T-cell (primary cell): ENCODE data around the gene PTPN13. TPM values are rescaled to one million over a fixed set of nuclear protein-coding genes. Genes with fewer than 3 reads are reported as not detected.

Source experiments
- ATAC-seq, 4 experiments: fragments of 200-7000 bp in 3 of 4; fragments of 150-1000 bp in 1 of 4; cut with Tn5 transposase; replicated peaks in 1 of 4; 1 replicate in 3 of 4; 2 replicates in 1 of 4; pipeline ENCODE4 v1.10.0; 2021; ENCODE audit warnings: moderate library complexity in 3 of 4, mild to moderate bottlenecking in 2 of 4, moderate number of reproducible peaks in 1 of 4
- CTCF ChIA-PET, 2 donors: fragments of 300-600 bp; sonication (Branson Sonifier 250); formaldehyde crosslinking; loops; one replicate each; lab custom pipeline; 2022; ENCODE audit warnings: antibody characterized with exemption in 2 of 2; lab: Charles Lee
- POLR2A ChIA-PET, 2 donors: fragments of 300-600 bp; sonication (Branson Sonifier 250); formaldehyde crosslinking; loops; one replicate each; lab custom pipeline; 2022; ENCODE audit warnings: antibody characterized with exemption in 2 of 2; lab: Charles Lee
- DNase-seq, 35 experiments: peaks; one replicate each; pipeline versions ENCODE4 v3.0.0 to v3.0.0-alpha.2; 2013 to 2023
- H3K27ac ChIP-seq: one replicate; pipeline ENCODE4 v1.5.1; 2013; ENCODE audit warnings: low read length
- H3K27me3 ChIP-seq, 2 experiments: replicated peaks in 1 of 2; 1 replicate in 1 of 2; 2 replicates in 1 of 2; pipeline versions ENCODE4 v1.6.1 to v1.7.0; 2013; ENCODE audit warnings: low read length in 1 of 2, mixed read lengths in 1 of 2; ENCODE audit not compliant: control insufficient read depth in 2 of 2, insufficient read depth in 2 of 2; ENCODE audit errors: extremely low read depth in 1 of 2
- H3K36me3 ChIP-seq, 2 donors: 1 replicate in 1 of 2; 2 replicates in 1 of 2; pipeline versions ENCODE4 v1.6.1 to v1.7.0; 2013; ENCODE audit warnings: low read length in 1 of 2; ENCODE audit not compliant: control insufficient read depth in 2 of 2, insufficient read depth in 1 of 2; ENCODE audit errors: extremely low read depth in 1 of 2
- H3K4me1 ChIP-seq, 2 experiments: 1 replicate in 1 of 2; 2 replicates in 1 of 2; pipeline versions ENCODE4 v1.6.1 to v1.7.0; 2013; ENCODE audit warnings: low read length in 2 of 2, mixed read lengths in 1 of 2; ENCODE audit not compliant: insufficient read depth in 2 of 2, control insufficient read depth in 1 of 2; ENCODE audit errors: extremely low read depth in 1 of 2
- H3K4me3 ChIP-seq, 2 donors: 1 replicate in 1 of 2; 2 replicates in 1 of 2; pipeline versions ENCODE4 v1.5.1 to v1.7.0; 2013; ENCODE audit warnings: mild to moderate bottlenecking in 2 of 2, low read length in 1 of 2, moderate library complexity in 1 of 2; ENCODE audit not compliant: control insufficient read depth in 1 of 2; ENCODE audit errors: extremely low read depth in 1 of 2
- H3K9me3 ChIP-seq: 2 replicates; pipeline ENCODE4 v1.7.0; 2013
- H3K27ac Mint-ChIP-seq, 2 donors: one replicate each; pipeline ENCODE4 v1.8.0; 2020 to 2021; ENCODE audit warnings: mild to moderate bottlenecking in 2 of 2, mixed read lengths in 2 of 2
- H3K27me3 Mint-ChIP-seq, 2 donors: one replicate each; pipeline ENCODE4 v1.8.0; 2021 to 2022; ENCODE audit warnings: mixed read lengths in 2 of 2
- H3K36me3 Mint-ChIP-seq: one replicate; pipeline ENCODE4 v1.8.0; 2021; ENCODE audit warnings: mixed read lengths
- H3K4me1 Mint-ChIP-seq, 3 donors: one replicate each; pipeline ENCODE4 v1.8.0; 2020 to 2022; ENCODE audit warnings: mixed read lengths in 3 of 3, mild to moderate bottlenecking in 1 of 3
- H3K4me3 Mint-ChIP-seq, 3 donors: one replicate each; pipeline ENCODE4 v1.8.0; 2020 to 2022; ENCODE audit warnings: mild to moderate bottlenecking in 3 of 3, mixed read lengths in 3 of 3, moderate library complexity in 3 of 3
- H3K9me3 Mint-ChIP-seq, 3 donors: one replicate each; pipeline ENCODE4 v1.8.0; 2020 to 2022; ENCODE audit warnings: mixed read lengths in 3 of 3
- WGBS: methylation state at CpG from one replicate; pipeline ENCODE4 v1.1.5; 2013; ENCODE audit warnings: missing lambda C conversion rate; ENCODE audit not compliant: insufficient coverage; 5-methylcytosine and 5-hydroxymethylcytosine counted together
- total RNA-seq, 35 experiments: library from RNA in 6 of 35; stranded (reverse) in 6 of 35; fragments of 120-200 nt in 1 of 35; gene quantifications; one replicate each; pipeline versions ENCODE4 v1.2.1 to v1.2.4 and lab custom pipeline; 2013 to 2026

Gene PTPN13
- total RNA-seq, 5 donors from 2014 or later (not counting 1 experiment from before 2014, with no cell fraction given) = 0.90 to 8.1 (median 5.2) TPM

GRCh38 chr4:86596807-86597206 is 2.7 kb downstream of the PTPN13 start:
- no peak overlapping the region for H3K4me3 ChIP-seq
- no CpG with 5 or more reads among the region's 2 CpGs for WGBS
- Mint-ChIP-seq H3K27me3 (peaks cover 33 to 45% of the 10 kb centered on the region in 2 donors), H3K4me1 (peaks cover 15 to 22% (median 20%) of the 10 kb centered on the region in 3 donors), H3K27ac (no peak overlapping the region), H3K4me3 (no peak overlapping the region), H3K36me3 (no peaks in the 10 kb centered on the region), H3K9me3 (no peaks in the 10 kb centered on the region)
- CTCF ChIA-PET = no interaction called here
- H3K27ac ChIP-seq = no peak overlapping the region
- H3K4me1 ChIP-seq = peaks cover 4 to 15% of the 10 kb centered on the region in 2 experiments
- POLR2A ChIA-PET = no interaction called here
- no peaks in the 10 kb centered on the region for H3K9me3 ChIP-seq
- H3K27me3 ChIP-seq = peaks cover 0 to 20% of the 10 kb centered on the region in 2 experiments
- no peak for ATAC-seq
- no peaks in the 10 kb centered on the region for H3K36me3 ChIP-seq
- no peak for DNase-seq

GRCh38 chr4:86600007-86600653 is 6.0 kb downstream of the PTPN13 start:
- POLR2A ChIA-PET = no interaction called here
- H3K36me3 Mint-ChIP-seq = no peaks in the 10 kb centered on the region
- no peak overlapping the region for H3K4me3 Mint-ChIP-seq
- H3K27me3 ChIP-seq = peaks cover 0 to 4% of the 10 kb centered on the region in 2 experiments
- H3K4me1 Mint-ChIP-seq = peaks cover 3 to 10% (median 8%) of the 10 kb centered on the region in 3 donors
- H3K27me3 Mint-ChIP-seq = peaks cover 18 to 26% of the 10 kb centered on the region in 2 donors
- no peak for DNase-seq
- no peaks in the 10 kb centered on the region for H3K9me3 Mint-ChIP-seq
- H3K36me3 ChIP-seq = no peaks in the 10 kb centered on the region
- H3K4me3 ChIP-seq = no peak overlapping the region
- H3K9me3 ChIP-seq = no peaks in the 10 kb centered on the region
- WGBS = 100% methylated on average over 1 of the region's 1 CpG
- ATAC-seq = no peak
- peaks cover under 1 to 2% of the 10 kb centered on the region in 2 experiments for H3K4me1 ChIP-seq
- H3K27ac ChIP-seq = no peak overlapping the region
- CTCF ChIA-PET = interaction anchor here in 1 of 2 donors (0.5 kb wide), 1 partner anchor 103 kb away, joined by 4 read pairs; no protein-coding TSS in a partner anchor
- no peak overlapping the region for H3K27ac Mint-ChIP-seq

GRCh38 chr4:86603311-86603885 is 9.3 kb downstream of the PTPN13 start:
- no peaks in the 10 kb centered on the region for H3K9me3 Mint-ChIP-seq
- H3K4me3 Mint-ChIP-seq = no peak overlapping the region
- DNase-seq (no peak), ATAC-seq (no peak)
- Histone ChIP-seq H3K4me3 (no peak overlapping the region), H3K27me3 (no peaks in the 10 kb centered on the region), H3K9me3 (no peaks in the 10 kb centered on the region), H3K36me3 (no peaks in the 10 kb centered on the region), H3K4me1 (no peaks in the 10 kb centered on the region), H3K27ac (no peak overlapping the region)
- WGBS = no CpG with 5 or more reads among the region's 1 CpG
- no peak overlapping the region for H3K27ac Mint-ChIP-seq
- ChIA-PET CTCF (no interaction called here), POLR2A (no interaction called here)
- H3K4me1 Mint-ChIP-seq = no peaks in the 10 kb centered on the region
- H3K36me3 Mint-ChIP-seq = no peaks in the 10 kb centered on the region
- H3K27me3 Mint-ChIP-seq = peaks cover 2 to 6% of the 10 kb centered on the region in 2 donors

- CTCF ChIA-PET = no interaction called here
These were observed 12.7 kb downstream of the PTPN13 start for GRCh38 chr4:86606809-86607208.

GRCh38 chr4:86608757-86609375 is 14.8 kb downstream of the PTPN13 start:
- H3K4me1 Mint-ChIP-seq = no peaks in the 10 kb centered on the region
- no peak for ATAC-seq

More at GRCh38 chr4:86606809-86607208, 12.7 kb downstream of the PTPN13 start:
- Mint-ChIP-seq H3K4me1 (no peaks in the 10 kb centered on the region), H3K4me3 (no peak overlapping the region), H3K36me3 (no peaks in the 10 kb centered on the region), H3K27ac (no peak overlapping the region), H3K27me3 (peaks cover 0 to 6% of the 10 kb centered on the region in 2 donors), H3K9me3 (no peaks in the 10 kb centered on the region)
- Histone ChIP-seq H3K4me3 (no peak overlapping the region), H3K4me1 (no peaks in the 10 kb centered on the region), H3K27me3 (no peaks in the 10 kb centered on the region), H3K27ac (no peak overlapping the region), H3K36me3 (no peaks in the 10 kb centered on the region), H3K9me3 (no peaks in the 10 kb centered on the region)
- DNase-seq (no peak), ATAC-seq (no peak)
- POLR2A ChIA-PET = no interaction called here

GRCh38 chr4:86611757-86612156 is 17.6 kb downstream of the PTPN13 start:
- CTCF ChIA-PET = no interaction called here
- POLR2A ChIA-PET = no interaction called here
- WGBS = 100% methylated on average over 1 of the region's 2 CpGs

More at GRCh38 chr4:86608757-86609375, 14.8 kb downstream of the PTPN13 start:
- Histone ChIP-seq H3K27me3 (no peaks in the 10 kb centered on the region), H3K4me1 (no peaks in the 10 kb centered on the region), H3K4me3 (no peak overlapping the region), H3K9me3 (no peaks in the 10 kb centered on the region), H3K27ac (no peak overlapping the region), H3K36me3 (no peaks in the 10 kb centered on the region)
- H3K9me3 Mint-ChIP-seq = no peaks in the 10 kb centered on the region
- ChIA-PET POLR2A (no interaction called here), CTCF (no interaction called here)
- peaks cover 0 to 6% of the 10 kb centered on the region in 2 donors for H3K27me3 Mint-ChIP-seq
- H3K4me3 Mint-ChIP-seq = no peak overlapping the region
- no peaks in the 10 kb centered on the region for H3K36me3 Mint-ChIP-seq
- no peak for DNase-seq
- WGBS = no CpG with 5 or more reads among the region's 2 CpGs
- H3K27ac Mint-ChIP-seq = no peak overlapping the region

More at GRCh38 chr4:86611757-86612156, 17.6 kb downstream of the PTPN13 start:
- H3K4me1 Mint-ChIP-seq = no peaks in the 10 kb centered on the region
- H3K36me3 Mint-ChIP-seq = no peaks in the 10 kb centered on the region
- no peaks in the 10 kb centered on the region for H3K36me3 ChIP-seq
- H3K9me3 Mint-ChIP-seq = no peaks in the 10 kb centered on the region
- no peak for ATAC-seq
- no peak overlapping the region for H3K27ac ChIP-seq
- no peak overlapping the region for H3K4me3 ChIP-seq
- no peak for DNase-seq
- H3K4me1 ChIP-seq = no peaks in the 10 kb centered on the region
- no peaks in the 10 kb centered on the region for H3K9me3 ChIP-seq
- no peak overlapping the region for H3K4me3 Mint-ChIP-seq
- H3K27ac Mint-ChIP-seq = no peak overlapping the region
- H3K27me3 ChIP-seq = no peaks in the 10 kb centered on the region
- peaks cover 0 to 6% of the 10 kb centered on the region in 2 donors for H3K27me3 Mint-ChIP-seq
